ENCODE data around the gene GJA3.

Gene GJA3

DNA sequence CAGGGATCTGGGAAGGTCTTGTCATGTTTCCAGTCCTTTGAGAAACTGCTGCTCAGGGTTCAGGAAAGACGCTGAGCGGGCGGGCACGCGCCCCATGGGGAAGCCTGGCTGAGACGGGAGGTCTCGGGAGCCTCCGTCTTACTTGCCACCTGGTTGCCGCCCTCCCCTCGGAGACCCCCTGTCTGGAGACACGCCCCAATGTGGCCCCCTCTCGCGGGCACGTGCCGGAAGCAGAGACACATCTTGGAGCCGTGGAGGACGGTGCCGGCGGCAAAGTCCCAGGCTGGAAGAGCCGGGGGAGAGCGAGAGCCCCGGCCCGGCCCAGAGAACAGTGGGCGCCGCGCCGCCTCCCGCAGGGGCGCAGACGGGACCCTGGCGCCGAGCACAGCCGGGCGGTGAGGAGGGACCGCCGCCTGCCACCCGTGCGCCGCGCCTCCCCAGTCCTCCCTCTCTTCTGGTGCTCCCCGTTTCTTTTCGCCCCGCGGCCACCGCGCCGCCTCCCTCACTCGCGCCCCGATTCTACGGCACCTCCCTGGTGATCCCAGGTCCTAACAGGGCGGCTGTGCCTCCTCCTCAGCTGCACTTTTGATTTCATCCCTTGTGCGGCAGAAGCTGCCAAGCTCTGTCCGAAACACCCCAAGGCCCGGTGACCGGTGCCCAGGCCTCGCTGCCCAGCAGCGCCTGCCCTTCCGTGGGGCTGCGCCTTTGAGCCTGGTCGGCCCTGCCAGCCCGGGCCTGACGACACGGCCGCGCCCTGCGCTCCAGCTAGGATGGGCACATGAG is 16.4 kb upstream of the GJA3 start:
- peaks cover 23% of the 10 kb centered on the region for H3K4me1 Mint-ChIP-seq
- no peak for DNase-seq
- no peak overlapping the region for H3K4me3 Mint-ChIP-seq
- H3K9me3 Mint-ChIP-seq, result no peaks in the 10 kb centered on the region
- H3K36me3 Mint-ChIP-seq (ENCODE audit: low read depth), result no peaks in the 10 kb centered on the region
- H3K27me3 Mint-ChIP-seq (ENCODE audit: low read depth, poor library complexity), result peaks cover 27% of the 10 kb centered on the region
- TF ChIP-seq, protein P1, sequence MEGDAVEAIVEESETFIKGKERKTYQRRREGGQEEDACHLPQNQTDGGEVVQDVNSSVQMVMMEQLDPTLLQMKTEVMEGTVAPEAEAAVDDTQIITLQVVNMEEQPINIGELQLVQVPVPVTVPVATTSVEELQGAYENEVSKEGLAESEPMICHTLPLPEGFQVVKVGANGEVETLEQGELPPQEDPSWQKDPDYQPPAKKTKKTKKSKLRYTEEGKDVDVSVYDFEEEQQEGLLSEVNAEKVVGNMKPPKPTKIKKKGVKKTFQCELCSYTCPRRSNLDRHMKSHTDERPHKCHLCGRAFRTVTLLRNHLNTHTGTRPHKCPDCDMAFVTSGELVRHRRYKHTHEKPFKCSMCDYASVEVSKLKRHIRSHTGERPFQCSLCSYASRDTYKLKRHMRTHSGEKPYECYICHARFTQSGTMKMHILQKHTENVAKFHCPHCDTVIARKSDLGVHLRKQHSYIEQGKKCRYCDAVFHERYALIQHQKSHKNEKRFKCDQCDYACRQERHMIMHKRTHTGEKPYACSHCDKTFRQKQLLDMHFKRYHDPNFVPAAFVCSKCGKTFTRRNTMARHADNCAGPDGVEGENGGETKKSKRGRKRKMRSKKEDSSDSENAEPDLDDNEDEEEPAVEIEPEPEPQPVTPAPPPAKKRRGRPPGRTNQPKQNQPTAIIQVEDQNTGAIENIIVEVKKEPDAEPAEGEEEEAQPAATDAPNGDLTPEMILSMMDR (IDR thresholded peaks at IDR 0.05), result no peak
- no peak overlapping the region for H3K27ac Mint-ChIP-seq

DNA sequence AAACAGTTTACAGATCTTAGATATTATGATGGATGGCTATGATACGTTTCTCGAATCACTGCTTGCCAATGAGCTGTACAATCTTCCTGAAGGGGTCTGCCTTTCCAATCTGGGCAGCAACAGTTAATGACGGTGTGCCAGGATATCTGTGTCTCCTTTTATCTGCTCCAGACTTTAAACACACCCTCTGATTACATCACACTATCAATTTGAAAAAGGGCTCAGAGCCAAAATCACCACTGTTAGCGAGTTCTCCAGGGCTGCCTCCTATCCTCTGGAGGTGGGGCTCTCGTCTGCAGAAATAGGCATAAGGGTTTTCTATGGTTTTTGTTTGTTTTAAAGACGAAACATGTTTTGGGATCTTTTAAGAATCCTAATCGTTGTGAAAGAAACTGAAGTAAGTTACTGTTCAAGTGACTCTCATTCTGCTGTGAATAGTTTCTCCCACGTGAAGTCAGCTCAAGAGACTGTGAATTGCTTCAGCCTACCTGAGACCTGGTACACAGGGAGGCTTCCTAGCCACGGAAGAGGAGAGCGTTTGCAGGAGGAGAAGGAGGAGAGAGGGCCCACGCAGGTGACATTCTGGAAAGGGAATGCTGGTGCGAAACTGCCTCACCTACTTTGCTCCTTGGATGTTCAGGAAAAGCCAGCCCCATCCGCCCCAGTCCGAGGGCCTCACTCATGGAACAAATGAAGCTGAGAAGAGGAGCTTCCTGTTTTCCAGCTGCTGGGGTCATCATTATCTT is 15.2 kb upstream of the GJA3 start:
- no peak overlapping the region for H3K27ac Mint-ChIP-seq
- no peak for DNase-seq
- no peaks in the 10 kb centered on the region for H3K36me3 Mint-ChIP-seq (ENCODE audit: low read depth)
- H3K4me3 Mint-ChIP-seq, result no peak overlapping the region
- TF ChIP-seq, protein P1 (IDR thresholded peaks at IDR 0.05), result no peak
- H3K9me3 Mint-ChIP-seq, result no peaks in the 10 kb centered on the region
- peaks cover 23% of the 10 kb centered on the region for H3K4me1 Mint-ChIP-seq
- H3K27me3 Mint-ChIP-seq (ENCODE audit: low read depth, poor library complexity), result peaks cover 20% of the 10 kb centered on the region

DNA sequence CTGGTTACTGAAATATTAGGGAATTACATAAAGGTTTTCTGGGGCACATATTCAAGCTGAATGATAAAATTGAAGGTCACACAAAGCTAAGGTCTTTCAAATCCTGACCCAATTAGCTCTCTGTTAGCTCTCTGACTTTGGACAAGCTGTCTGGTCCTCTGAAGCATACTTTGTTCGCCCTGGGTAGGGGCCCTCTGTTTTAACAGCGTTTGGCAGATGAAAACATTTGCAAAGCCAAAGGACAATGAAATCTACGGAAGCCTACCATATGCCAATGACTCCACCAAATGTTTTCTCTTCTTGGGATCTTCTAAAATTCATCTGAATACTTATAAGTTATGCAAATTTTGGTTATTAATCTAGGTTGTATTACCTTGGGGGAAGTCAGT is 14.5 kb upstream of the GJA3 start:
- H3K27me3 Mint-ChIP-seq (ENCODE audit: low read depth, poor library complexity), result peaks cover 17% of the 10 kb centered on the region

DNA sequence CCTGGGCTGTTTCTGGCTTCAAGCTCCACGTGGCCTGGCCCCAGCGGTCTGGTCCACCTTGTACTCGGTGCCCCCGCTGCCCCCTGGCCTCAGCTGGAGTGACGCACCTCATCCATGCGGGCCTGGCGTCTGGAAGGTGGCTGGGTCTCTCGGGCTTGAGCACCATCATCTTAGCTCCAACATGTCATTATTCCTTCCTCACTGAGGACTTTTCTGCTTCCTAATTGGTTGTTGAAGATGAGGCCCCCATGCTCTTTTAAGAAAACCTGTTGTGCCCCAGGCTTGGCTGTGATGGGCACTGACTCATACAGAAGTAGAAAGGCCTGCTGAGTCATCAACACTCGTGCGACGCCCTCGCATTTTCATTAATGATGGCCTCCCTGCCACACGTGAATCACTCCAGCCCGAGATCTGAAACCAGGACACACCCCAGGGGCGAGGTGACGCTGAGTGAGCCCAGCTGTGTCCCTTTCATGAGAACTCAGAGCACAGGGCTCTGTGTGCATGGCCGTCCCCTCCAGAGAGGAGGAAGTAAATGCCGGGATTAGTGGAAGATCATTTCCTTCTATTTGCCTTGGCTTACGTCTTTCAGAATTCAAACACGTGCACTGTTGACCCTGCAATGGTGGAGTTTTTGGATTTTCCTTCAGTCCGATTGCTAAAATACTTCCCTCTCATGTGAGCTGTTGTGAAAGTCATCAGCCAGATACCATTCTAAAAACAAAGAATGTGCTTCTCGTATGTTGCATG is 14.0 kb upstream of the GJA3 start:
- H3K4me1 Mint-ChIP-seq, result peaks cover 23% of the 10 kb centered on the region
- H3K4me3 Mint-ChIP-seq, result no peak overlapping the region
- no peak overlapping the region for H3K27ac Mint-ChIP-seq
- TF ChIP-seq, protein P1 (IDR thresholded peaks at IDR 0.05), result no peak
- peaks cover 15% of the 10 kb centered on the region for H3K27me3 Mint-ChIP-seq (ENCODE audit: low read depth, poor library complexity)
- no peak for DNase-seq
- H3K9me3 Mint-ChIP-seq, result no peaks in the 10 kb centered on the region
- H3K36me3 Mint-ChIP-seq (ENCODE audit: low read depth), result no peaks in the 10 kb centered on the region

More for the DNA sequence above, 14.5 kb upstream of the GJA3 start:
- Mint-ChIP-seq H3K4me3 (no peak overlapping the region), H3K27ac (no peak overlapping the region), H3K9me3 (no peaks in the 10 kb centered on the region), H3K4me1 (peaks cover 23% of the 10 kb centered on the region), H3K36me3 (ENCODE audit: low read depth) (no peaks in the 10 kb centered on the region)
- DNase-seq, result no peak
- TF ChIP-seq, protein P1 (IDR thresholded peaks at IDR 0.05), result no peak

DNA sequence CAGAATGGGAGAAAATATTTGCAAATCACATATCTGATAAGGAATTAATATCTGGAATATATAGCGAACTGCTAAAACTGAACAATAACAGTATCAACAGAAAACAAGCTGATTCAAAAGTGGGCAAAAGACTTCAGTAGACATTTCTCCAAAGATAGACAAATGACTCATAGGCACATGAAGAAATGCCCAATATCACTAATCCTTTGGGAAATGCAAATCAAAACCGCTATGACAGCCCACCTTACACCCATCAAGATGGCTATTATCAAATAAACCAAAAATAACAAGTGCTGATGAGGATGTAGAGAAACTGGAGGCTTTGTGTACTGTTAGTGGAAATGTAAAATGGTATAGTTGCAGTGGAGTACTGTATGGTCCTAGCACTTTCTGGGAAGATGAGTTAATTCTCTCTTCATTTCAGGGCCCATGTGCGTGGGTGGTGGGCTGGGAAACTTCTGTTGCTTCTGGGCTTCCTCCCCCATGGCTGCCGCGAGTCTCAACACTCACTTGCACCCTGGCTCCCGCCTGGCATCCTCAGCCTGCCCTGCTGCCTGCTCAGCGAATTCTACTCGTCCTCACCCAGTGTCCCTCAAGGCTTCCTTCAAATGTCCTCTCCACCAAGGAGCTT is 12.4 kb upstream of the GJA3 start:
- Mint-ChIP-seq H3K27ac (no peak overlapping the region), H3K9me3 (no peaks in the 10 kb centered on the region), H3K36me3 (ENCODE audit: low read depth) (no peaks in the 10 kb centered on the region), H3K4me1 (peaks cover 17% of the 10 kb centered on the region), H3K4me3 (no peak overlapping the region), H3K27me3 (ENCODE audit: low read depth, poor library complexity) (peaks cover 20% of the 10 kb centered on the region)
- TF ChIP-seq, protein P1 (IDR thresholded peaks at IDR 0.05), result no peak
- no peak for DNase-seq
